ENCODE data around the gene PTGS1.

PTGS1 gene

GRCh38 chr9:122368642-122369041, 2.2 kb upstream of the PTGS1 start:
- Histone ChIP-seq H3K9me2 (replicated peaks; ENCODE audit: insufficient read depth, low read length) (no peaks in the 10 kb centered on the region), H3K4me1 (ENCODE audit: low read length) (peaks cover 23% of the 10 kb centered on the region; the same call in 1 of the 2 replicates), H3K27me3 (replicated peaks; ENCODE audit: insufficient read depth, low read length) (peaks cover 6% of the 10 kb centered on the region), H3K79me2 (ENCODE audit: low read length) (no peaks in the 10 kb centered on the region), H3K4me3 (ENCODE audit: low read length) (no peak overlapping the region), H3F3A (ENCODE audit: insufficient read depth, low read length) (peaks cover 7% of the 10 kb centered on the region), H2AFZ (ENCODE audit: low read length) (no peak overlapping the region), H3K36me3 (replicated peaks; ENCODE audit: insufficient read depth, low read length) (no peaks in the 10 kb centered on the region), H3K4me2 (ENCODE audit: low read depth, low read length) (no peak overlapping the region), H3K27ac (ENCODE audit: low read length) (no peak overlapping the region), H4K20me1 (ENCODE audit: insufficient read depth, low read length) (no peaks in the 10 kb centered on the region), H3K9me3 (replicated peaks; ENCODE audit: insufficient read depth, low read length) (no peaks in the 10 kb centered on the region), H3K9ac (ENCODE audit: low read length) (no peak overlapping the region)
- no peak for DNase-seq
- no peak for TF ChIP-seq EZH2 (optimal IDR thresholded peaks at IDR 0.05; ENCODE audit: low read depth, low read length)

GRCh38 chr9:122370303-122370702, 521 bp upstream of the PTGS1 start:
- H3K27me3 ChIP-seq (replicated peaks; ENCODE audit: insufficient read depth, low read length): peaks cover 6% of the 10 kb centered on the region
- no peaks in the 10 kb centered on the region for H4K20me1 ChIP-seq (ENCODE audit: insufficient read depth, low read length)
- H3F3A ChIP-seq (ENCODE audit: insufficient read depth, low read length): peaks cover 7% of the 10 kb centered on the region
- no peak overlapping the region for H3K27ac ChIP-seq (ENCODE audit: low read length)
- peak; percentile 15 for DNase-seq
- TF ChIP-seq EZH2phosphoT487 (IDR thresholded peaks at IDR 0.05; ENCODE audit: low read length): no peak
- no peak for TF ChIP-seq CTCF (IDR thresholded peaks at IDR 0.05; ENCODE audit: low read length)
- no peak for TF ChIP-seq EZH2 (optimal IDR thresholded peaks at IDR 0.05; ENCODE audit: low read depth, low read length)
- peak overlapping the region; percentile 75 for H2AFZ ChIP-seq (ENCODE audit: low read length)
- no peaks in the 10 kb centered on the region for H3K9me3 ChIP-seq (replicated peaks; ENCODE audit: insufficient read depth, low read length)
- H3K36me3 ChIP-seq (replicated peaks; ENCODE audit: insufficient read depth, low read length): no peaks in the 10 kb centered on the region
- peak overlapping the region; percentile 66 for H3K4me3 ChIP-seq (ENCODE audit: low read length)
- H3K79me2 ChIP-seq (ENCODE audit: low read length): no peaks in the 10 kb centered on the region
- peak overlapping the region; percentile 12; the same call in 1 of the 2 replicates for H3K9ac ChIP-seq (ENCODE audit: low read length)
- H3K4me1 ChIP-seq (ENCODE audit: low read length): peaks cover 23% of the 10 kb centered on the region; the same call in 1 of the 2 replicates
- H3K9me2 ChIP-seq (replicated peaks; ENCODE audit: insufficient read depth, low read length): no peaks in the 10 kb centered on the region
- H3K4me2 ChIP-seq (ENCODE audit: low read depth, low read length): peak overlapping the region; percentile 99

- H3K4me1 ChIP-seq (ENCODE audit: low read length): peaks cover 23% of the 10 kb centered on the region; the same call in 1 of the 2 replicates
- TF ChIP-seq EZH2 (optimal IDR thresholded peaks at IDR 0.05; ENCODE audit: low read depth, low read length) (no peak), CTCF (IDR thresholded peaks at IDR 0.05; ENCODE audit: low read length) (no peak), EZH2phosphoT487 (IDR thresholded peaks at IDR 0.05; ENCODE audit: low read length) (no peak)
- no peak for DNase-seq
- no peak overlapping the region; the same call in 1 of the 2 replicates for H3K4me3 ChIP-seq (ENCODE audit: low read length)
- peaks cover 6% of the 10 kb centered on the region for H3K27me3 ChIP-seq (replicated peaks; ENCODE audit: insufficient read depth, low read length)
- no peak overlapping the region for H3K9ac ChIP-seq (ENCODE audit: low read length)
- no peaks in the 10 kb centered on the region for H3K79me2 ChIP-seq (ENCODE audit: low read length)
- no peak overlapping the region for H3K4me2 ChIP-seq (ENCODE audit: low read depth, low read length)
- H2AFZ ChIP-seq (ENCODE audit: low read length): no peak overlapping the region
- H3K9me2 ChIP-seq (replicated peaks; ENCODE audit: insufficient read depth, low read length): no peaks in the 10 kb centered on the region
- no peaks in the 10 kb centered on the region for H4K20me1 ChIP-seq (ENCODE audit: insufficient read depth, low read length)
- H3F3A ChIP-seq (ENCODE audit: insufficient read depth, low read length): peaks cover 7% of the 10 kb centered on the region
- H3K36me3 ChIP-seq (replicated peaks; ENCODE audit: insufficient read depth, low read length): no peaks in the 10 kb centered on the region
- H3K27ac ChIP-seq (ENCODE audit: low read length): no peak overlapping the region
- H3K9me3 ChIP-seq (replicated peaks; ENCODE audit: insufficient read depth, low read length): no peaks in the 10 kb centered on the region
These were observed 1.0 kb downstream of the PTGS1 start for GRCh38 chr9:122371846-122372245.

Data from MM.1S (cell line).